K562 (cell line): Measurements from ENCODE around the gene NKAIN1. TPM values are rescaled to one million over a fixed set of nuclear protein-coding genes. Genes with fewer than 3 reads are reported as not detected.

ENCODE experiments used
- ADNP ChIP-seq: fragments of 200-800 bp; sonication (Bioruptor generic); IDR thresholded peaks from 2 replicates; pipeline ENCODE4 v1.6.1; 2016; ENCODE audit warnings: missing genetic modification characterization, missing compliant biosample characterization
- FOSL1 ChIP-seq: fragments of 200-800 bp; sonication (Bioruptor generic); conservative IDR thresholded peaks from 2 replicates; pipeline ENCODE4 v1.6.1; 2016; ENCODE audit warnings: missing genetic modification characterization, missing compliant biosample characterization
- RUNX1 ChIP-seq: sonication (generic); IDR thresholded peaks from 2 replicates; pipeline ENCODE4 v1.6.1; 2016; ENCODE audit warnings: antibody characterized with exemption, low read depth
- SOX6 ChIP-seq: fragments of 450-650 bp; IDR thresholded peaks from 2 replicates; pipeline ENCODE4 v1.6.1; 2014; ENCODE audit warnings: mild to moderate bottlenecking
- polyA plus RNA-seq, 8 experiments: library from polyadenylated mRNA; depleted of rRNA in 4 of 8; stranded (reverse) in 5 of 8; unstranded in 3 of 8; fragments of >200 nt; fragmentation: Nextera tagmentation in 2 of 8; fragmentation: Illumina TruSeq in 1 of 8; extraction: Ambion mirVana in 2 of 8; extraction: Trizol in 1 of 8; gene quantifications; 2 replicates each; pipeline versions ENCODE4 v1.2.1 to v1.2.3, GENCODE V29; 2011 to 2014; ENCODE audit warnings: inconsistent platforms in 1 of 8, missing spikeins in 1 of 8
- total RNA-seq, 7 experiments: library from RNA; depleted of rRNA in 6 of 7; stranded (reverse); fragments of >200 nt in 6 of 7; fragmentation: Illumina TruSeq in 2 of 7; extraction: Trizol in 2 of 7; gene quantifications; 2 replicates each; pipeline versions ENCODE4 v1.2.1 to v1.2.3, GENCODE V29; 2011 to 2021; ENCODE audit warnings: low replicate concordance in 1 of 7
- TF ChIP-seq, protein P1 (sequence below): fragments of 250-450 bp; sonication (Bioruptor Pico); IDR thresholded peaks from 2 replicates; pipeline ENCODE4 v1.8.0; 2022; ENCODE audit warnings: inconsistent platforms, mild to moderate bottlenecking, moderate library complexity, borderline replicate concordance
- TF ChIP-seq, protein P2 (sequence below): fragments of 450-650 bp; formaldehyde crosslinking; conservative IDR thresholded peaks from 2 replicates; pipeline ENCODE4 v1.4.0; 2022; ENCODE audit warnings: mild to moderate bottlenecking, missing genetic modification characterization
- TF ChIP-seq, protein P3 (sequence below), 2 experiments: fragments of 200-800 bp in 1 of 2; sonication (Bioruptor generic) in 1 of 2; sonication (generic) in 1 of 2; formaldehyde crosslinking in 1 of 2; IDR thresholded peaks in 1 of 2; conservative IDR thresholded peaks in 1 of 2; 2 replicates each; pipeline versions ENCODE4 v1.5.0 to v1.6.1; 2016 to 2020; ENCODE audit warnings: missing compliant biosample characterization in 1 of 2, missing genetic modification characterization in 1 of 2, missing genetic modification reagents in 1 of 2
- TF ChIP-seq, protein P4 (sequence below): fragments of 250-450 bp; sonication (Bioruptor Pico); IDR thresholded peaks from 2 replicates; pipeline ENCODE4 v1.5.1; 2021; ENCODE audit warnings: mild to moderate bottlenecking

Gene NKAIN1
- total and polyA plus RNA-seq, 9 of the 15 experiments (the other 6 are each of a cell fraction or from before 2014, with no cell fraction given) = 0.03 to 0.22 (median 0.04) TPM; not detected in 3

DNA sequence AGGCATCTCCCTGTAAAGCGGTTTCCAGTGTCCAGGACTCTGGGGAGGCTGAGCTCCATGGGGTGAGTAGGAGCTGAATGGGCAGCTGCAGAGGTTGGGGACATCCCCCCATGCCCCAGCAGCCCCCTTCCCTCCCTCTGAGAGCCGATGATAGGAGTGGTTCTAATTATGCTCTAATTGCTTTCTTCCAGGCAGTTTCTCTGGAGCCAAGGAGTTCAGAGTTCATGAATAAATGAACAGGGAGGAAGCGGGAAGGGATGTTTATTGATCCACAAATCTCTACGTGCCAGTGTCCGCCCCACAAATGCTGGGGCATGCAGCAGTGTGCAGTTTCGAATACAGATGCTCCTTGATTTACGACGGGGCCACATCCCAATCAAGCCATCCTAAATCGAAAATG lies 15.6 kb downstream of the NKAIN1 start (continued):
- no peak for TF ChIP-seq RUNX1
- TF ChIP-seq FOSL1 (tag) = no peak
- TF ChIP-seq, protein P1, sequence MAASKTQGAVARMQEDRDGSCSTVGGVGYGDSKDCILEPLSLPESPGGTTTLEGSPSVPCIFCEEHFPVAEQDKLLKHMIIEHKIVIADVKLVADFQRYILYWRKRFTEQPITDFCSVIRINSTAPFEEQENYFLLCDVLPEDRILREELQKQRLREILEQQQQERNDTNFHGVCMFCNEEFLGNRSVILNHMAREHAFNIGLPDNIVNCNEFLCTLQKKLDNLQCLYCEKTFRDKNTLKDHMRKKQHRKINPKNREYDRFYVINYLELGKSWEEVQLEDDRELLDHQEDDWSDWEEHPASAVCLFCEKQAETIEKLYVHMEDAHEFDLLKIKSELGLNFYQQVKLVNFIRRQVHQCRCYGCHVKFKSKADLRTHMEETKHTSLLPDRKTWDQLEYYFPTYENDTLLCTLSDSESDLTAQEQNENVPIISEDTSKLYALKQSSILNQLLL (CRISPR knock-in tag) = no peak
- no peak for TF ChIP-seq SOX6
- TF ChIP-seq ADNP (tag) = no peak
- TF ChIP-seq, protein P2, sequence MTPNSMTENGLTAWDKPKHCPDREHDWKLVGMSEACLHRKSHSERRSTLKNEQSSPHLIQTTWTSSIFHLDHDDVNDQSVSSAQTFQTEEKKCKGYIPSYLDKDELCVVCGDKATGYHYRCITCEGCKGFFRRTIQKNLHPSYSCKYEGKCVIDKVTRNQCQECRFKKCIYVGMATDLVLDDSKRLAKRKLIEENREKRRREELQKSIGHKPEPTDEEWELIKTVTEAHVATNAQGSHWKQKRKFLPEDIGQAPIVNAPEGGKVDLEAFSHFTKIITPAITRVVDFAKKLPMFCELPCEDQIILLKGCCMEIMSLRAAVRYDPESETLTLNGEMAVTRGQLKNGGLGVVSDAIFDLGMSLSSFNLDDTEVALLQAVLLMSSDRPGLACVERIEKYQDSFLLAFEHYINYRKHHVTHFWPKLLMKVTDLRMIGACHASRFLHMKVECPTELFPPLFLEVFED (CRISPR knock-in tag) = no peak
- TF ChIP-seq, protein P3, sequence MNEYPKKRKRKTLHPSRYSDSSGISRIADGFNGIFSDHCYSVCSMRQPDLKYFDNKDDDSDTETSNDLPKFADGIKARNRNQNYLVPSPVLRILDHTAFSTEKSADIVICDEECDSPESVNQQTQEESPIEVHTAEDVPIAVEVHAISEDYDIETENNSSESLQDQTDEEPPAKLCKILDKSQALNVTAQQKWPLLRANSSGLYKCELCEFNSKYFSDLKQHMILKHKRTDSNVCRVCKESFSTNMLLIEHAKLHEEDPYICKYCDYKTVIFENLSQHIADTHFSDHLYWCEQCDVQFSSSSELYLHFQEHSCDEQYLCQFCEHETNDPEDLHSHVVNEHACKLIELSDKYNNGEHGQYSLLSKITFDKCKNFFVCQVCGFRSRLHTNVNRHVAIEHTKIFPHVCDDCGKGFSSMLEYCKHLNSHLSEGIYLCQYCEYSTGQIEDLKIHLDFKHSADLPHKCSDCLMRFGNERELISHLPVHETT (CRISPR knock-in tag; conservative IDR thresholded peaks at IDR 0.05 in 1 of 2, IDR thresholded peaks at IDR 0.05 in 1 of 2) = no peak
- TF ChIP-seq, protein P4, sequence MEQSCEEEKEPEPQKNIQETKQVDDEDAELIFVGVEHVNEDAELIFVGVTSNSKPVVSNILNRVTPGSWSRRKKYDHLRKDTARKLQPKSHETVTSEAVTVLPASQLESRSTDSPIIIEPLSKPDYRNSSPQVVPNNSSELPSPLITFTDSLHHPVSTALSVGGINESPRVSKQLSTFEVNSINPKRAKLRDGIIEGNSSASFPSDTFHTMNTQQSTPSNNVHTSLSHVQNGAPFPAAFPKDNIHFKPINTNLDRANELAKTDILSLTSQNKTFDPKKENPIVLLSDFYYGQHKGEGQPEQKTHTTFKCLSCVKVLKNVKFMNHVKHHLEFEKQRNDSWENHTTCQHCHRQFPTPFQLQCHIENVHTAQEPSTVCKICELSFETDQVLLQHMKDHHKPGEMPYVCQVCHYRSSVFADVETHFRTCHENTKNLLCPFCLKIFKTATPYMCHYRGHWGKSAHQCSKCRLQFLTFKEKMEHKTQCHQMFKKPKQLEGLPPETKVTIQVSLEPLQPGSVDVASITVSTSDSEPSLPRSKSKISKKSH (CRISPR knock-in tag) = no peak
